H9 (cell line): ENCODE data around the gene ARHGEF16. TPM values are rescaled to one million over a fixed set of nuclear protein-coding genes. Genes with fewer than 3 reads are reported as not detected.

Experiments used
- DNase-seq: peaks from one replicate; pipeline ENCODE4 v3.0.0-alpha.2; 2017
- H2AFZ ChIP-seq: one replicate; pipeline ENCODE4 v1.6.1; 2013; ENCODE audit warnings: mild to moderate bottlenecking, low read length, control low read depth, moderate library complexity
- H2AK5ac ChIP-seq: 2 replicates; pipeline ENCODE4 v1.6.1; 2013; ENCODE audit warnings: low read length, control low read depth, mixed read lengths; ENCODE audit not compliant: insufficient read length
- H2BK120ac ChIP-seq: one replicate; pipeline ENCODE4 v1.6.1; 2013; ENCODE audit warnings: low read depth, mild to moderate bottlenecking, low read length, control low read depth, inconsistent platforms; ENCODE audit not compliant: poor library complexity, severe bottlenecking
- H2BK12ac ChIP-seq: 2 replicates; pipeline ENCODE4 v1.6.1; 2013; ENCODE audit warnings: low read length, control low read depth, mixed read lengths, low read depth; ENCODE audit not compliant: insufficient read length
- H2BK15ac ChIP-seq: 2 replicates; pipeline ENCODE4 v1.6.1; 2013; ENCODE audit warnings: low read depth, low read length, control low read depth
- H2BK20ac ChIP-seq: one replicate; pipeline ENCODE4 v1.6.1; 2013; ENCODE audit warnings: low read depth, mild to moderate bottlenecking, low read length, control low read depth, inconsistent platforms; ENCODE audit not compliant: poor library complexity, severe bottlenecking
- H2BK5ac ChIP-seq: 2 replicates; pipeline ENCODE4 v1.6.1; 2013; ENCODE audit warnings: low read length, control low read depth, mixed read lengths; ENCODE audit not compliant: insufficient read length
- H3K14ac ChIP-seq: 2 replicates; pipeline ENCODE4 v1.6.1; 2013; ENCODE audit warnings: low read length, control low read depth; ENCODE audit not compliant: insufficient read depth
- H3K18ac ChIP-seq: 2 replicates; pipeline ENCODE4 v1.6.1; 2013; ENCODE audit warnings: low read depth, mild to moderate bottlenecking, mixed read lengths, low read length, control low read depth; ENCODE audit not compliant: insufficient read length
- H3K23ac ChIP-seq: 2 replicates; pipeline ENCODE4 v1.6.1; 2013; ENCODE audit warnings: low read length, control low read depth, mixed read lengths, low read depth; ENCODE audit not compliant: insufficient read length
- H3K23me2 ChIP-seq: 2 replicates; pipeline ENCODE4 v1.6.1; 2013; ENCODE audit warnings: low read depth, mild to moderate bottlenecking, mixed read lengths, low read length, control low read depth; ENCODE audit not compliant: insufficient read length, poor library complexity, severe bottlenecking
- H3K27ac ChIP-seq: 2 replicates; pipeline ENCODE4 v1.5.1; 2013; ENCODE audit warnings: low read length, control low read depth, mixed read lengths, low read depth; ENCODE audit not compliant: insufficient read length
- H3K27me3 ChIP-seq: 2 replicates; pipeline ENCODE4 v1.6.1; 2013; ENCODE audit warnings: low read length, control low read depth, inconsistent platforms; ENCODE audit not compliant: insufficient read depth
- H3K4ac ChIP-seq: 2 replicates; pipeline ENCODE4 v1.6.1; 2013; ENCODE audit warnings: low read depth, mild to moderate bottlenecking, control low read depth, inconsistent platforms, low read length, moderate library complexity
- H3K4me1 ChIP-seq: 2 replicates; pipeline ENCODE4 v1.6.1; 2013; ENCODE audit warnings: low read length, control low read depth, inconsistent platforms; ENCODE audit not compliant: insufficient read depth
- H3K4me2 ChIP-seq: 2 replicates; pipeline ENCODE4 v1.6.1; 2013; ENCODE audit warnings: low read length, control low read depth, mixed read lengths; ENCODE audit not compliant: insufficient read length, insufficient read depth
- H3K56ac ChIP-seq: 2 replicates; pipeline ENCODE4 v1.6.1; 2013; ENCODE audit warnings: low read depth, mild to moderate bottlenecking, mixed read lengths, low read length, control low read depth; ENCODE audit not compliant: insufficient read length
- H3K79me1 ChIP-seq: 2 replicates; pipeline ENCODE4 v1.6.1; 2013; ENCODE audit warnings: low read depth, mild to moderate bottlenecking, moderate library complexity, low read length, control low read depth, inconsistent platforms; ENCODE audit not compliant: insufficient read depth, poor library complexity, severe bottlenecking
- H3K79me2 ChIP-seq: 2 replicates; pipeline ENCODE4 v1.6.1; 2013; ENCODE audit warnings: low read length, control low read depth, inconsistent platforms; ENCODE audit not compliant: insufficient read depth
- H3K9ac ChIP-seq: 2 replicates; pipeline ENCODE4 v1.6.1; 2013; ENCODE audit warnings: low read length, control low read depth, mixed read lengths; ENCODE audit not compliant: insufficient read length; ENCODE audit errors: extremely low read depth
- H3K9me3 ChIP-seq: one replicate; pipeline ENCODE4 v1.6.1; 2013; ENCODE audit warnings: low read depth, low read length, inconsistent platforms; ENCODE audit not compliant: control insufficient read depth
- H3T11ph ChIP-seq: one replicate; pipeline ENCODE4 v1.6.1; 2013; ENCODE audit warnings: mild to moderate bottlenecking, low read length, control low read depth, inconsistent platforms
- H4K20me1 ChIP-seq: one replicate; pipeline ENCODE4 v1.6.1; 2013; ENCODE audit not compliant: control insufficient read depth, insufficient read length, insufficient read depth
- H4K5ac ChIP-seq: 2 replicates; pipeline ENCODE4 v1.6.1; 2013; ENCODE audit warnings: low read depth, mild to moderate bottlenecking, mixed read lengths, low read length, control low read depth; ENCODE audit not compliant: insufficient read length
- H4K8ac ChIP-seq: replicated peaks from 2 replicates; pipeline ENCODE4 v1.6.1; 2013; ENCODE audit warnings: low read length, control low read depth, mixed read lengths, low read depth; ENCODE audit not compliant: insufficient read length
- H4K91ac ChIP-seq: 2 replicates; pipeline ENCODE4 v1.6.1; 2013; ENCODE audit warnings: low read depth, mild to moderate bottlenecking, moderate library complexity, mixed read lengths, low read length, control low read depth; ENCODE audit not compliant: insufficient read length
- H3K27ac Mint-ChIP-seq, 3 experiments: 2 replicates in 2 of 3; 3 replicates in 1 of 3; pipeline ENCODE4 v1.8.0; 2020 to 2021; ENCODE audit warnings: mixed read lengths in 3 of 3, mild to moderate bottlenecking in 1 of 3, moderate library complexity in 1 of 3
- H3K27me3 Mint-ChIP-seq: 2 replicates; pipeline ENCODE4 v1.8.0; 2021; ENCODE audit warnings: low read depth, mild to moderate bottlenecking, moderate library complexity, mixed read lengths
- H3K36me3 Mint-ChIP-seq, 3 experiments: 2 replicates in 2 of 3; 3 replicates in 1 of 3; pipeline ENCODE4 v1.8.0; 2020 to 2021; ENCODE audit warnings: low read depth in 3 of 3, mixed read lengths in 3 of 3; ENCODE audit not compliant: insufficient read depth in 1 of 3
- H3K4me1 Mint-ChIP-seq, 2 experiments: 2 replicates each; pipeline ENCODE4 v1.8.0; 2020; ENCODE audit warnings: mixed read lengths in 2 of 2
- H3K4me3 Mint-ChIP-seq, 2 experiments: 2 replicates in 1 of 2; 3 replicates in 1 of 2; pipeline ENCODE4 v1.8.0; 2020 to 2021; ENCODE audit warnings: mild to moderate bottlenecking in 2 of 2, mixed read lengths in 2 of 2, moderate library complexity in 1 of 2
- H3K9me3 Mint-ChIP-seq, 2 experiments: 2 replicates in 1 of 2; 3 replicates in 1 of 2; pipeline ENCODE4 v1.8.0; 2020; ENCODE audit warnings: mild to moderate bottlenecking in 2 of 2, mixed read lengths in 2 of 2, moderate library complexity in 1 of 2
- CTCF ChIP-seq: fragments of 200-600 bp; sonication (generic); conservative IDR thresholded peaks from 3 replicates; pipeline ENCODE4 v1.8.0; 2021; ENCODE audit warnings: antibody characterized with exemption, mild to moderate bottlenecking
- WGBS: extraction: QIAGEN DNeasy Blood & Tissue Kit; methylation state at CpG from one replicate; pipeline ENCODE4 v1.1.7; 2013; ENCODE audit warnings: missing lambda C conversion rate, low lambda C conversion rate, mixed read lengths; ENCODE audit not compliant: insufficient read length; ENCODE audit errors: extremely low coverage; 5-methylcytosine and 5-hydroxymethylcytosine counted together
- total RNA-seq: library from RNA; stranded (reverse); gene quantifications from 2 replicates; pipeline ENCODE4 v1.2.1, GENCODE V29; 2021

The ARHGEF16 gene
- total RNA-seq, 1 experiment from 2014 or later, result 48.5 TPM

- Histone ChIP-seq H2AFZ (no peak overlapping the region), H3K14ac (no peak overlapping the region), H4K5ac (no peak overlapping the region), H3K27ac (no peak overlapping the region), H3K27me3 (no peaks in the 10 kb centered on the region), H4K8ac (no peak overlapping the region), H3K79me2 (no peaks in the 10 kb centered on the region), H2BK5ac (no peak overlapping the region), H3K4ac (no peak overlapping the region), H3K4me1 (no peaks in the 10 kb centered on the region), H2BK120ac (no peak overlapping the region), H2BK20ac (no peak overlapping the region), H3K4me2 (no peak overlapping the region), H3T11ph (no peak overlapping the region), H3K56ac (no peak overlapping the region), H2AK5ac (no peak overlapping the region), H2BK12ac (no peak overlapping the region), H3K9ac (no peak overlapping the region), H3K79me1 (no peaks in the 10 kb centered on the region), H4K20me1 (no peaks in the 10 kb centered on the region), H3K18ac (no peak overlapping the region), H2BK15ac (no peak overlapping the region), H3K23ac (no peak overlapping the region), H4K91ac (no peak overlapping the region), H3K9me3 (no peaks in the 10 kb centered on the region), H3K23me2 (peaks cover 6% of the 10 kb centered on the region)
- DNase-seq, result no peak
- Mint-ChIP-seq H3K36me3 (no peaks in the 10 kb centered on the region), H3K27me3 (no peaks in the 10 kb centered on the region), H3K27ac (no peak overlapping the region), H3K4me1 (peaks cover 0 to 22% of the 10 kb centered on the region in 2 experiments; a peak in 3 of 4 replicates), H3K4me3 (no peak overlapping the region), H3K9me3 (no peaks in the 10 kb centered on the region; a peak in 1 of 5 replicates)
- no CpG with 5 or more reads among the region's 40 CpGs for WGBS
- TF ChIP-seq CTCF, result no peak
These were observed 19.9 kb upstream of the ARHGEF16 start for GRCh38 chr1:3434406-3435110.
